SW480 (cell line): ENCODE measurements around the gene ARSB.
"Not testable (repeated sequence)": the region's sequence is repeated elsewhere in the genome, so short reads cannot be mapped to it uniquely, and the experiment has no call there.

Source experiments
- DNase-seq: peaks from one replicate; pipeline ENCODE4 v3.0.0-alpha.2; 2016; ENCODE audit warnings: low spot score

The ARSB gene

DNA sequence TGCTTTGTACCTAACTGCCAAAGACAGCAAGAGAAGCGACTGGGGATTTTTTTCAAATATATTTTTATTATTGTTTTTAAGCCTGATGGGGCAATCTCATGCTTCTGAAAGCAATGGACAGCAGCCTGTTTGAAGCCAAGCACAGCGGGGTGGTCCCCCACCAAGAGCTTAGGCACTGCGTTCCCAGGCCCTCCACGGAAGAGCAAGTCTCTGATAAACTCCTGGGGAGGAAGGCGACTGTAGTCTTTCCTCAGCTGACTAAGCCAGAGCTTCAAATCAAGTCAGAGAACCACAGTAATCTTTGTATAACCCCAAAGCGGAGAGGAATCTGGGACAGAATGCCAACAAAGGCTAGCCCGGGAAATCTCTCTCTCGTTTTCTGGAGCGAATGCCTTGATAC, 54.4 kb downstream of the ARSB start:
- no peak for DNase-seq

DNA sequence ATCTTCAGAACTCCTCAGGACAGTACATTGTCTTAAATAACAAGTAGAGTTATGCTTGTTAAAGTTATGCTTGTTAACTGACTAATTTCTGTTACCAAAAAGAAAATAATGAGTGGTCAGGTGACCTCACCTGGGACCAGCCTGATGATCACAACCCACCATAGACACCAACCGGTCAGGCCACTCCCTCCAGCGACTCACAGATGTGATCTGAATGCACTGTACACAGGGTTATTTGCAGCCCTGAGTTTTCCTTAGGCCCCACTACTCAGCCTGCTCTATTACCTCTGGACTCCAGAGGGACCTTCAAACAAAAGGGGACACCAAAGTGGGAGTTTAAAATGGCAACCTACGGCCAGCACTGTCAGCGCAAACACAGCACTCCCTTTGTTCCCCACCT, 55.3 kb downstream of the ARSB start:
- DNase-seq: no peak

DNA sequence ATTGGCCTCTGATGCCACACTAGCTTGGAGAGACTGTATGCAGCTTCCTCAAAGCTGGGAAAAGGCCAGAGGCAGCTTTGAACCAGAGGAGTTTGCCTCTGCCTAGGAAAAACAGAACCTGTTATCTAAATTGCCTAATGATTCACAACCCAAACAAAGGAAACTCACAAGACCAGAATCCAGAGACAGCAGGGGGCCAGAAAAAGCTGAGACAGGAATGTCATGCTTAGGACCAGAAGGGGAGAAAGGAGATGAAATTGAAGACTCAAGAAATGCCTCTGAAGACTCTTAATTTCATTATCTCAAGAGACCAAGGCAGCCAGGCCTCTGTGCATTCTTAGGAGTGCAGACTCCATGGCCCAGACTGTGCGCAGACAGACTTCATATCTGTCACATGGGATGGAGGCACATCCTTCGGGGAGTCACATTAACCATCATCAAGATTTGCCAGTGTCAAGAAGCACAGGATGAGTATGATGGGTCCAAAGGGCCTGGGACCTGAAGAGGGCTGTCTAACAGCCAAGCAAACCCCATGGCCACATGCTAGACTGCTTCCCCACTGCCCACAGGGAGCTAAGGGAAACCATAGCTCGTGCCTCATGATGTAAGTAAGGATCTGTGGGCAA, 57.3 kb downstream of the ARSB start:
- DNase-seq: no peak

DNA sequence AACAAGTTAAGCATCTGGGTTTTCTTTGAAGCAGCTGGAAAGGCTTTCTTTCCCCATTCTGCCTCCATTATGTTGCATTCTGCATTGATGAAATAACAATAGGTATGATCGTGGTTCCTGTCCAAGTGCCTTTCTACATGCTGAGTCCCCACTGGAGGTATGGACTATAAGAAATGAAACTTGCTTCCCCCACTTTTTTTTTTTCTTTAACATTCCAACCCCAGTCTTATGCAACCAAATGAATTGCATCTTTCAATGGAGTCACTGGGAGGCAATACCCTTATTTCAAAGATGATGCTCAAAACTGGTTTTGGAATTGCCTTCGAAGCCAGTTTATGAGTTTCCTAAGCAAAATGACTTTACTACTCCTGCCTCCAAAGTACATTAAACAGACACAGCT, 58.9 kb downstream of the ARSB start:
- DNase-seq: no peak

DNA sequence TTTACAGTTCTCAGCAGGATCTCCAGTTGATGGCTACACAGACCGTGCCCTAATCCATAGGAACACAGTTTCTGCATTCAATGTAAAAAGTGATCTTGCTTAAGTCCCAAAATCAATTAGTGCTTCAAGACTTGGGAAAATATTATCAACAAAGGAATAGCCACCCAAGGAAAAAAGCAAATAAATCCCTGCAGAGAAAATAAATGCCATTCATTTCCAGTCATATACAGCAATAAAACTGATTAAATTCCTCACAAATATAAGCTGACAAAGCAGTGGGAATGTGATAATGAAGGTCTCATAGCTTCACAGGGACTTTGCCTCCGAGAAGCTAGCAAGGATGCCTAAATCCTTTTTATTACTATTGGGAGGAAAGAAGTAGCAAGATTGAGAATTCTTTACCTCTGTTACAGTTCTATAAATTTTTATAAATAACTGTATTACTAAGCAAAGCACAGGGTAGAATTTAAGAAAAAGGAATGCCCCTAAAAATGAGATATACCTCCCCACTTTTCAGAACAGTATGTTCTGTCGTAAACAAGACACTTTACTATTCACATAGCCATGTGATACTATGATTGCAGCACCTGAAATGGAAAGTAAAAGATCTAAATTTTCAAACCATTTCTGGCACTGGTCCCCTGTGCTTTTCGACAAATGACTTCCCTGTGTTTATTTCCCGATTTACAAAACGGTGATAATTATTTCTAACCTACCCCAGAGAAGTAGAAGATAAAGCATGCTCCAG, 59.8 kb downstream of the ARSB start:
- no peak for DNase-seq

DNA sequence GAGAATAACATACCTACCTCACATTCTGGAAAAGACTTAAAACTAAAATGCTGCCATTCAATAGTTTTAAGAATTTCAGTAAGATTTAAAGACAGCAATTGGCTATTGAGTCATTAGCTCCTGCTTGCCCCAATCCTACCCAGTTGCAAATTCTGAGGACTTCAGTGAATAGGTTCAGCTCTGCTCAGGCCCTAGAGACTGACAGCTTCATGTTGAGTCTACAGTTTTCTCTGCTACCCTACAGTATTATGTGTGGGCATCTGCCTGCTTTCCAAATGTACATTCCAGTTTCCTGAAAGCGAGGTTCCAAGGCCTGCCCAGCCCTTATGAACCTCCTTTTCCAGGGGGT, 61.5 kb downstream of the ARSB start:
- no peak for DNase-seq

DNA sequence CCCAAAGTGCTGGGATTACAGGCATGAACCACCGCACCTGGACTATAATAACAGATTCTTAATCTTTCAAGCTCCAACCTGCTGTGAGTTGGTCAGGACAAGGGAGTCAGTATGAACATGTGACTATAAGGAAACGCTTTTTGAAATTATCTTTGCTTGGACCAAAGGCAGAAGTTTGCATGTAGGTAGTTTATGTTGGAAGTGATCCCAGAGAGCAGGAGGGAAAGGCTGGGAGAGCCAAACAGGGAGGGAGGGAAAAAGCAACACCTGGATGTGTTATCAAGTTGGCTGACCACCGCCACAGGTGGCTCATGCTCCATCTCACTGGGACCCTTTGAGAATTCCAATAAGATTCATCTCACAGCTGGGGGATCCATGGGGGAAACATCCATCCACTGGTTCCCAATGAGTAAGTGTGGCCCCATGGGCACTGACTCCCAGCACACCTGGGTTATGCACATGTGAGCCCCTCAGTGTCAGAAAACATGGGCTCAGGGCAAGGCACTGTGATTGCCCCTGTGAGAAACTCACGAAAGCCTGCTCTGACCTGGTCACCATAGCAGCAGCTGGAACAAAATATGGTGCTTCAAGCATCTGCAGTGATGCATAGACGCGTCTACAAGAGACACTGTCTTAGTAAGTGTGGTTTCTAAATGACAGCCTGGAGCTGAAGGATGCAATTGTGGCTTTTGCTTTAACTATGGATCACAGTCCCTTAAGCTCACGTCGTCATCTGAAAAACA, 62.1 kb downstream of the ARSB start:
- DNase-seq: no peak

DNA sequence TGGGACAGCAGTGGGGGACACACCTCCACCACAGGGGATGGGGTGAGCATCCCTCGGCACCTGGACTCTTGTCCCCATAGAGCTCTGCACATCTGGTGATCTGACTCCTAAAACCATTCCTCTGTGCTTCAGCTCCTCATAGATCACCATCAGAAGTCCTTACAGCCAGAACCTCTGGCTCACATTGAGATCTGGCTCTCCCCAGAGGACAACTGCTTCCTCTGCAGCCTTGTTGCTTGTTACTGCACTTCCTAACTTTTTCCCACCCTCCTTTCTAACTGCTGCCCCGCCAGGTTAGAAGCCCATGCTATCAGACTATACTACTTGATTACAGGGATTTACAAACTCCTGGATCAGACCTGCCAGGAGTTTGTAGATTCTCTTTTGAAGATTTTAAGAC, 64.5 kb downstream of the ARSB start:
- DNase-seq: peak; percentile 6

DNA sequence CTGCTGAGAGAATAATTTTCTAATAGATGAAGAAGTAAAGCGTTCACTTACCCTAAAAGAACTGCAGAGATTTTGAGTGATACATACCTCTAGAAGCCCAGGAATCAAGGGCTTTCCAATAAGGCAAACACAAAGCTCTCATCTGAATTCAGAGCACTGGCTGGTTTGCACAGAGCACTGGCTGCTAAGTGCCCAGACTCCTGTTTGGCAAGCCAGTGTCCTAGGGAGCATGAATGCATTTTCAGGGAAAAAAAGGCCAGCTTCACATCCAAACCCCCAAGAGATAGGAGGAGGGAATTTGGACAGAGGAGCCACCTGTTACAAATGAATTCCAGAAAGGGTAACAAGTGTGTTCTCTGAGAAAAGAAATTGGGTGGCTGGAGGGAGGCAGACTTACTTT, 65.3 kb downstream of the ARSB start:
- no peak for DNase-seq

DNA sequence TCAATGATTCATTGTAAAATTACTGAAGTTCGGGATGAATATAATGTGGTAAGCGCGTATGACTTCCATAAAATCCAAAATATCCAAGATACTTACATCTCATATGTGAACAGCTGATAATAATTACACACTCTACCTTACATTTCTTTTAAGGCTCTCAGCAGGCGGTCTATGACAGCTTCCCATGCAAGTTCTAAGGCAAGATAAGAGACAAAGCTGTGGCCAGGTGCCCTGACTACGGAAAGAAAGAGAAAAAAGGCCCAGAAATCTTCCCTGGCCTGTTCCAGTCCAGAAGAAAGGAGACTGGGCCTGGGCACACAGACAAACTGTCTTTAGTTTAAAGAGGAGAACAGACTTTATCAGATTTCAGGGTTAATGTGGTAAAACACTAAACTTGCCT, 69.1 kb downstream of the ARSB start:
- no peak for DNase-seq

DNA sequence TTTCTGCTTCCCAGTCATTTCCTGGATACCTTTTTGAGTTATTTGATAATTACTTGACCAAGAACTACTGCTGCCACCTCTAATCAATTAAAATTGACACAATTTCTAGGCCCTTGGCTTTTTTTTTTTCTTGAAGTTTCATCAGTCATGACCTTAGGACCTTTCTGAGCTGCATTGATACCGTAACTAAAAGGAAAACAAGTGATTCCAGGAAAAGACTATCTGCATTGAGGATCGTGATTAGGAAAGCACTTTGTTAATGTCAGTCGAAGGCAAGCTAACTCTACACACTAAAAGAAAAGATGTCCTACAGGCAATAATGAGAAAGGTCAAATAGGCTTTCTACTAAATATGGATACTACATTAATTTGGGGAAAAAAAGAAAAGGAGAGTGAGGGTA, 69.9 kb downstream of the ARSB start:
- no peak for DNase-seq

DNA sequence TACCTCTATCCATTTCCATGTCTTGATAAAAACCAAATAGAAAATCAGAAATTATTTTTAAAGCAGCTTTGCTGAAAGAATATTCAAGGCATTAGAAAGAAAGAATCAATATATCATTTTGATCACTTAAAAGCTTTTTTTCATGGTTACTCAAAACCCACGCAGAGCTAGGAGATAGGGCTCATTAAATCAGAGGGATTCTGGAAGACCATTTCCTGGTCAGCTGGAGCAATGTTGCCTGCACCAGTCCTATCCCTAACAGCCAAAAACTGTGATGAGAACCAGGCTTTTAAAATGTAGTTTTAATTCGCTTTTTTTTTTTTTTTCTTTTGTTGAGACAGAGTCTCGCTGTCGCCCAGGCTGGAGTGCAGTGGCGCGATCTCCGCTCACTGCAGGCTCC, 72.3 kb downstream of the ARSB start:
- no peak for DNase-seq

DNA sequence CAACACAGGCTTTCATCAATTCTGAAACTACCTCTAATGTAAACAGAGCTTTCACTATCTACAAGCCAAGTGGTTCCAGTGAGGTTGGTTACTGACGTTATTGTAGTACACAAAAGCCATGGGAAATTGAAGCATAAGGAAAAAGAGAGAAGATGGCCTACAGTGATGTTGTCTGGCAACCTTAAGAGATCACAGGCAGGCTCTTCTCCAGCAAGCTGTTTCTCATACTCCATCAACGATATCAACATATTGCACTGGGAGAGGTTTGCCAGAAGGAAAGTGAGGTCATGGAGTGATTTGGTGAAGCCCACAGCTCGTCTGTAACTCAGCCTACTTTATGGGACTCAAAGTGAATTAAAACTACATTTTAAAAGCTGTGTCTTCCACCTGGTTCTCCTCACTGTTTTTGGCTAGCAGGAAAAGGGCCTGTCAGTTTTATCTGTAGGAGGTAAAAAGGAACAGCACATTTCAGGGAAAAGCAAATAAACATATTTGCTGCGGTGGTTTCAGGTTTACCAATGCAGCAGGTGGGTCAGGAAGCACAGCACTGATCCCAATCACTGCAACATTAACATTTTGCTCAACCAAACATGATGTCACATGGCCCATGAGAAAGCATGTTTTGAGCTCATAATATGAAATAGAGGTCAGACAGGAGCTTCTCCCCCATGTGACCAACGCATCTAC, 72.9 kb downstream of the ARSB start:
- DNase-seq: no peak

DNA sequence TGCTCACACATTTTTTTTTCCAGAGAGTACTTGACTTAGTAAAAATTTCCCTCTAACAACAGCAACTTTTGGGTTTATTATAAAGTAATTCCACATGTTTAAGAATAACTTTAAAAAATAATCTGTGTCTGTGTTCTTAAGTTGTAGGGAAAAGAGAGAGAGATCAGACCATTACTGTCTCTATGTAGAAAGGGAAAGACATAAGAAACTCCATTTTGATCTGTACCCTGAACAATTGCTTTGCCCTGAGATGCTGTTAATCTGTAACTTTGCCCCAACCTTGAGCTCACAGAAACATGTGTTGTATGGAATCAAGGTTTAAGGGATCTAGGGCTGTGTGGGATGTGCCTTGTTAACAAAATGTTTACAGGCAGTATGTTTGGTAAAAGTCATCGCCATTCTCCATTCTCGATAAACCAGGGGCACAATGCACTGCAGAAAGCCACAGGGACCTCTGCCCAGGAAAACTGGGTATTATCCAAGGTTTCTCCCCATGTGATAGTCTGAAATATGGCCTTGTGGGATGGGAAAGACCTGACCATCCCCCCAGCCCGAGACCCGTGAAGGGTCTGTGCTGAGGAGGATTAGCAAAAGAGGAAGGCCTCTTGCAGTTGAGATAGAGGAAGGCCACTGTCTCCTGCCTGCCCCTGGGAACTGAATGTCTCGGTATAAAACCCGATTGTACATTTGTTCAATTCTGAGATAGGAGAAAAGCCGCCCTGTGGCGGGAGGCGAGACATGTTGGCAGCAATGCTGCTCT, 75.7 kb downstream of the ARSB start:
- not testable (repeated sequence) for DNase-seq

DNA sequence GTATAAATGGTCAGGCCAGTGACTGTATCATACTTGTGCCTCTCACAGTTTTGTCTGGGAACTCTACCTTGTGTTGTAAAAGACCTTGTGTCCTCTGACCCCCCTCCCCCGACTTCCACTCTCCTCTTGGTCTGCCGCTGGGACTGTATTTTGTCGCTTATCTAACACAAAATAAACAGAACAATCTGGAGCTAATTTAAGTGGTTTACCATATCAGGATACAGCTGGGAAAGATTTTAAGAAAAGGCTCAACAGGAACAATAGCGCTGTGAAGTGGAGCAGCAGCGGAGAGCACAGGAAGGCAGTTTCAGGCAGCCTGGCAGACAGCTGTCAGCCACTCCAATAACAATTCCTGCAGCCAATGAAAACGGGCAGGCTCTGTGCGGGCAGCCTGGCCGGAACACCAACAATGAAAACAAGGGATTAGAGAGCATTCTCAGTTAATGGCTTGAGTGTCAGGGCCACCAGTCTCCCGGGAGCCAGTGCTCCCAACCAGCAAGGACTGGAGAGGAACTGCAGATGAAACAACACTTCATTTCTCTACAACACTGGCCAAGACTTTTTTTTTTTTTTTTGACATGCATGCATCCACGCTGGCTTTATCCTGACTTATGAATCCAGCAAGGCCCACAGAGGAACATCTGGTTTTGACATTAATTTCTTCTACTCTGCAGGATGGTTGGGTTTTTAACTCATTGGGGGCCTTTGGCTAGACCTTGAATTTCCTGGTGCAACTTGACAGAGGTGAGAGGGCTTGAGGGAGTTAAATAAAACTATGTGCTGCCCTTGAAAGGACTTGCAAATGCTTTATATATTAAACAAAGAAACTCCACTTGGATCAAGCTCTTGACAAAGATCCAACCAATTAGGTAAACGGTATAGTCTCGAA, 76.7 kb downstream of the ARSB start:
- DNase-seq: peak; percentile 40

DNA sequence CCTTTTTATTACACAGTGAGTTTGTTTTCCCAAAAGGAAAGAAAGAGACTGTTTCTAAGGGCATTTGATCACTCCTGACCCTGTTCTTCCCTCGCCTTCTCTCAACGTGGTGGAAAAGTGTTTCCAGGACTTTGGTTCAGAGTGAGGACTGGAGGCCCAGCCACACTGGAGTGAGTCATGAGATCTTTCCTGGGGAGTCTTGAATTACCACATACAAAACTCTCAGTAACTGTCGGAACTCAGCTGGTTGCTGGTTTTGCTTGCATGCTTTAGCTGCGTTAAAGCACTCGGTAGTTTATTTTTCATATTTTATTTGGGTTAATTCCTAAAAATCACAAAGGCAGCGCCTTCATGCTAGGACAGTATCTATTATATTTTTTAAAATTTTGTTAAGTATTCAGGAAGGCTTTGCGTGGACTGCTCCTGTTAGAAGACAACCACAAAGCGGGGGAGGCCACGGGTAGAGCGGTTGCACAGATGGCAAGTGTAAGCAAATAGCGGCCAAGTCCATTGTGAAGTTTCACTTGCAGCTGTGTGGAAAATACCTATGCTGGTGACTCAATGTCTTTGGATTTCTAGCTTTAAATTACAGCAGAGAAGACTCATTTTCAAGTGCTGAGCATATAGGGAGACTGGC, 77.7 kb downstream of the ARSB start:
- no peak for DNase-seq

DNA sequence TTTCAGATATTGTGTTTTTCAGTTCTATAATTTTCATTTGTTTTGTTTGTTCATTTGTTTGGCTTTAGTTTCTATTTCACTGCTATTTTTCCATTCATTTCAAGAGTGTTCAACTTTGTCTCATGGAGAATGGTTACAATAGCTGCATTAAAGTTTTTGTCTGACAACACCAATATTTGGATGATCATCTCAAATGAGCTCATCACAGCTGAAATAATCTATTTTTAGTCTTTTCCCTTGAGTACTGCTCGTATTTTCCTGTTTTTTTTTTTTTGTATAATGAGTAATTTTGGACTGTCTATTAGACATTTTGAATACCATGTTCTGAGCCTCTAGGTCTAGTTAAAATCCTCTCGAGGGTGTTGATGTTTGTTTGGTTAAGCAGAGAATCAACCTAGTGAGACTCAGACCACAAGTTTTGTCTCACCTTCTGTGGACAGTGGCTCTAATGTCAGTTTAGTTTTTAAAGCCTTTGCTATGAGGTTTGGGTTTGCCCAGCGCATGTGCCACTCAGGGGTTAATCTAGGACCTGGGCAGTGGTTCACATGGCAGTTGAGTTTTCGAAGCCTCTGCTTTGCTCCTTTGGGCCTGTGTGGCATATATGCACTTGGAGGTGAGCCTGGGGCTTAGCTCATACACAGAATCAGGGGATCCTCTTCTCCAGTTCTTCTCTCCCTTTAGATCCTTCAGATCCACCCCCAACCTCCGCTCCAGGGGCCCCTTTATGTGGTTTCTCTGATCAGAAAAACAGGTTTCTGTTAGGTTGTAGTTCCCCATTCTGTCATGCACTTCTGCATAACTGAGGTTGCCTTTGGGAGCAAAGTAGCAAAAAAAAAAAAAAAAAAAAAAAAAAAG, 79.8 kb downstream of the ARSB start:
- no peak for DNase-seq

DNA sequence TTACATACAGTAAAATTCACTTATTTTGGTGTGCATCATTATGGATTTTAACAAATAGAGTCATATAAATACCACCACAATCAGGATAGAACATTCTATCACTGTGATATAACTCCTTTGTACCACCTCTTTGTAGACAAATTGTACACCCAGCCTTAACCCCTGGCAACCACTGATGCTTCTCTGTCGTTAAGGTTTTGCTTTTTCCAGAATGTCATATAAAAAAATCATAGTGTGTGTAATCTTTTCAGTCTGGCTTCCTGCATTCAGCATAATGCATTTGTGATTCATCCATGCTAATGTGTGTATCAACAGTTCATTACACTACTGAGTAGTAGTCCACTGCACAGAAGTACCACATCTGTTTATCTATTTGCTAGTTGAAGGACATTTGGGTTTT, 81.2 kb downstream of the ARSB start:
- DNase-seq: no peak

DNA sequence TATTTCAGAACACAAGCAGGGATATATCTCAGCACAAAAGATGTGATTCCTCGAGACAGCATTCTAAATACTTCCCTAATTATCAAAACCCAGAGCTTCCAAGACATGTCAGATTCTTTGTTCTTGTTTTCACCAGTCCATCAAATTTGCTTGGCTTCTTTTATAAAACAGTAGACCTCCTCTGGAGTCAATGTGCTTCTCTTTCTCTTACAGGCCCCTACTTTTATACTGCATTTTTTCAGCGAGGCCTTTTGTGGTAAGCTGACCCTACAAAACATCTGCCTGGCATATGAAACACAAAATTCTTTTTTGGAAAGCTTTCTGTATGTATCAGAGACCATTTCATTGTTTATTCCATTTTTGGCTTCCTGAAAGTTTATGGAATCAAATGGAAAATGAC, 81.8 kb downstream of the ARSB start:
- no peak for DNase-seq

DNA sequence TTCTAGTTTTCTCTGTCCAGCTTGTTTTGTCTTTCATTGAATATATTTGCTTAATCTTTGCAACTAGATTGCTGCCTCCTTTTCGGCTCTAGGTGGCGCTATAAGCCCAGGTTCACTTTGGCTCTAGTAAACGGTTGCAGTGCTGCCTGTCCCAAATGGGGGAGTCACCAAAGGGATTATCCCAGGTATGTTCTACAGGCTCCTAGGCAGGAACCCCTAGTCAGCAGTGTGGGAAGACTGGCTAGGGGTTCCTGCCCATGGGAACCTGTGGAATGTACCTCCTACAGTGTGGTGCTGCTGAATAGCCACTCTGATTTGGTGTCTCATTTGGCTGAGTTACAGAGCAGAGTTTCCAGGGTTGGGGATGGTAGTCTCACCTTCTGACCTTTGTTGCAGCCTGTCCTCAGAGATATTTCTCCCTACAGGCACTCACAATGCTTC, 85.2 kb downstream of the ARSB start:
- peak; percentile 30 for DNase-seq
